Measurements from ENCODE around the gene SNX25. TPM values are rescaled to one million over a fixed set of nuclear protein-coding genes. Genes with fewer than 3 reads are reported as not detected.
"Not testable (repeated sequence)": the region's sequence is repeated elsewhere in the genome, so short reads cannot be mapped to it uniquely, and the experiment has no call there.

The SNX25 gene
- polyA plus RNA-seq, 5 donors = 13.8 to 19.2 (median 18.3) TPM

GRCh38 chr4:185343726-185344581 lies 134.6 kb downstream of the SNX25 start:
- no peak for DNase-seq

- DNase-seq = no peak
Observed at GRCh38 chr4:185344743-185345538, 135.5 kb downstream of the SNX25 start.

GRCh38 chr4:185346975-185347601 lies 137.7 kb downstream of the SNX25 start:
- no peak for DNase-seq

GRCh38 chr4:185351691-185352090 lies 142.3 kb downstream of the SNX25 start:
- no peak for DNase-seq

- DNase-seq = no peak
Observed at GRCh38 chr4:185352202-185352601, 142.8 kb downstream of the SNX25 start.

- DNase-seq = no peak
Observed at GRCh38 chr4:185352741-185353140, 143.3 kb downstream of the SNX25 start.

GRCh38 chr4:185357211-185357610 lies 147.8 kb downstream of the SNX25 start:
- DNase-seq = no peak

- DNase-seq = no peak
Observed at GRCh38 chr4:185357733-185358440, 148.5 kb downstream of the SNX25 start.

- no peak for DNase-seq
Observed at GRCh38 chr4:185358514-185358913, 149.1 kb downstream of the SNX25 start.

- DNase-seq = no peak
Observed at GRCh38 chr4:185358959-185359358, 149.6 kb downstream of the SNX25 start.

- DNase-seq = no peak
Observed at GRCh38 chr4:185359767-185360446, 150.5 kb downstream of the SNX25 start.

- no peak for DNase-seq
Observed at GRCh38 chr4:185361872-185362271, 152.5 kb downstream of the SNX25 start.

GRCh38 chr4:185362570-185362969 lies 153.2 kb downstream of the SNX25 start:
- not testable (repeated sequence) for DNase-seq

- DNase-seq = no peak
Observed at GRCh38 chr4:185363251-185363650, 153.9 kb downstream of the SNX25 start.

GRCh38 chr4:185364886-185365285 lies 155.5 kb downstream of the SNX25 start:
- DNase-seq = no peak

GRCh38 chr4:185369731-185370130 lies 160.3 kb downstream of the SNX25 start:
- DNase-seq = no peak

GRCh38 chr4:185370268-185370949 lies 161.0 kb downstream of the SNX25 start:
- no peak for DNase-seq

GRCh38 chr4:185371702-185372101 lies 162.3 kb downstream of the SNX25 start:
- DNase-seq = no peak

GRCh38 chr4:185374027-185374426 lies 164.6 kb downstream of the SNX25 start:
- no peak for DNase-seq

GRCh38 chr4:185374573-185374972 lies 165.2 kb downstream of the SNX25 start:
- DNase-seq = no peak

GRCh38 chr4:185378264-185378663 lies 168.9 kb downstream of the SNX25 start:
- DNase-seq = no peak
